ENCODE data around the gene TBCK. TPM values are rescaled to one million over a fixed set of nuclear protein-coding genes. Genes with fewer than 3 reads are reported as not detected.

TBCK gene
- total RNA-seq, 1 experiment from 2014 or later = 7.6 TPM

- Histone ChIP-seq H4K20me1 (ENCODE audit: low read length) (no peaks in the 10 kb centered on the region), H3K27me3 (ENCODE audit: low read length) (no peaks in the 10 kb centered on the region), H3K27ac (ENCODE audit: low read length) (no peak overlapping the region), H3K9ac (ENCODE audit: low read length) (no peak overlapping the region), H3K36me3 (ENCODE audit: low read depth, low read length) (no peaks in the 10 kb centered on the region), H2AFZ (ENCODE audit: low read length) (no peak overlapping the region), H3K4me1 (ENCODE audit: insufficient read depth, low read length) (no peaks in the 10 kb centered on the region), H3K9me3 (ENCODE audit: low read length) (no peaks in the 10 kb centered on the region), H3K4me2 (ENCODE audit: low read length) (no peak overlapping the region), H3F3A (ENCODE audit: low read length, unreplicated experiment) (no peaks in the 10 kb centered on the region), H3K4me3 (ENCODE audit: low read length) (no peak overlapping the region), H3K9me2 (replicated peaks; ENCODE audit: low read length) (no peaks in the 10 kb centered on the region), H3K79me2 (ENCODE audit: low read length) (no peaks in the 10 kb centered on the region)
- DNase-seq (no peak), ATAC-seq (no peak)
- BruUV-seq (replicated peaks) = no TSS peak
- ChIA-PET CTCF (no interaction called here), POLR2A (ENCODE audit: unreplicated experiment) (interaction anchor here (0.7 kb wide), 1 partner anchor 176 kb away, joined by 17 read pairs; no protein-coding TSS in a partner anchor)
- TF ChIP-seq CTCF (conservative IDR thresholded peaks at IDR 0.05; ENCODE audit: low read depth, low read length) (no peak), EZH2 (IDR thresholded peaks at IDR 0.05; ENCODE audit: low read length, unreplicated experiment) (no peak), EZH2phosphoT487 (IDR thresholded peaks at IDR 0.05; ENCODE audit: borderline replicate concordance, low read length) (no peak)
- intact Hi-C loops (cut with micrococcal nuclease) = no loop called here
Observed at GRCh38 chr4:106011387-106011786, 304.6 kb downstream of the TBCK start.

- intact Hi-C loops (cut with micrococcal nuclease) = no loop called here
- Histone ChIP-seq H3K36me3 (ENCODE audit: low read depth, low read length) (no peaks in the 10 kb centered on the region), H3K9me3 (ENCODE audit: low read length) (no peaks in the 10 kb centered on the region), H3K27me3 (ENCODE audit: low read length) (no peaks in the 10 kb centered on the region), H4K20me1 (ENCODE audit: low read length) (no peaks in the 10 kb centered on the region), H3K9ac (ENCODE audit: low read length) (no peak overlapping the region), H3K79me2 (ENCODE audit: low read length) (no peaks in the 10 kb centered on the region), H3F3A (ENCODE audit: low read length, unreplicated experiment) (no peaks in the 10 kb centered on the region), H3K9me2 (replicated peaks; ENCODE audit: low read length) (no peaks in the 10 kb centered on the region), H3K4me1 (ENCODE audit: insufficient read depth, low read length) (no peaks in the 10 kb centered on the region), H3K27ac (ENCODE audit: low read length) (no peak overlapping the region), H3K4me2 (ENCODE audit: low read length) (no peak overlapping the region), H3K4me3 (ENCODE audit: low read length) (no peak overlapping the region), H2AFZ (ENCODE audit: low read length) (no peak overlapping the region)
- no peak for ATAC-seq
- ChIA-PET CTCF (no interaction called here), POLR2A (ENCODE audit: unreplicated experiment) (interaction anchor here (0.7 kb wide), 1 partner anchor 176 kb away, joined by 17 read pairs; no protein-coding TSS in a partner anchor)
- no peak for DNase-seq
- TF ChIP-seq CTCF (conservative IDR thresholded peaks at IDR 0.05; ENCODE audit: low read depth, low read length) = no peak
- TF ChIP-seq EZH2 (IDR thresholded peaks at IDR 0.05; ENCODE audit: low read length, unreplicated experiment) = no peak
- no peak for TF ChIP-seq EZH2phosphoT487 (IDR thresholded peaks at IDR 0.05; ENCODE audit: borderline replicate concordance, low read length)
- no TSS peak for BruUV-seq (replicated peaks)
Observed at GRCh38 chr4:106010761-106011160, 305.2 kb downstream of the TBCK start.

GRCh38 chr4:106002994-106003393 lies 313.0 kb downstream of the TBCK start:
- TF ChIP-seq EZH2 (IDR thresholded peaks at IDR 0.05; ENCODE audit: low read length, unreplicated experiment) = no peak
- TF ChIP-seq CTCF (conservative IDR thresholded peaks at IDR 0.05; ENCODE audit: low read depth, low read length) = no peak
- no peak for TF ChIP-seq EZH2phosphoT487 (IDR thresholded peaks at IDR 0.05; ENCODE audit: borderline replicate concordance, low read length)
- no peaks in the 10 kb centered on the region for H3K4me1 ChIP-seq (ENCODE audit: insufficient read depth, low read length)
- H3F3A ChIP-seq (ENCODE audit: low read length, unreplicated experiment) = no peaks in the 10 kb centered on the region
- CTCF ChIA-PET = no interaction called here
- ATAC-seq = no peak
- intact Hi-C loops (cut with micrococcal nuclease) = no loop called here
- no peak overlapping the region for H3K9ac ChIP-seq (ENCODE audit: low read length)
- H3K4me2 ChIP-seq (ENCODE audit: low read length) = no peak overlapping the region
- BruUV-seq (replicated peaks) = no TSS peak
- DNase-seq = no peak
- no peaks in the 10 kb centered on the region for H3K9me2 ChIP-seq (replicated peaks; ENCODE audit: low read length)
- no peaks in the 10 kb centered on the region for H3K9me3 ChIP-seq (ENCODE audit: low read length)
- H2AFZ ChIP-seq (ENCODE audit: low read length) = no peak overlapping the region
- H3K27ac ChIP-seq (ENCODE audit: low read length) = no peak overlapping the region
- H3K79me2 ChIP-seq (ENCODE audit: low read length) = no peaks in the 10 kb centered on the region
- H4K20me1 ChIP-seq (ENCODE audit: low read length) = no peaks in the 10 kb centered on the region
- POLR2A ChIA-PET (ENCODE audit: unreplicated experiment) = no interaction called here
- no peaks in the 10 kb centered on the region for H3K36me3 ChIP-seq (ENCODE audit: low read depth, low read length)
- no peaks in the 10 kb centered on the region for H3K27me3 ChIP-seq (ENCODE audit: low read length)
- H3K4me3 ChIP-seq (ENCODE audit: low read length) = no peak overlapping the region

All from PC-3 (cell line).